H1 (cell line): ENCODE results near the gene C11orf65. TPM values are rescaled to one million over a fixed set of nuclear protein-coding genes. Genes with fewer than 3 reads are reported as not detected.

Experiments used
- CTCF ChIA-PET: fragments of 300-600 bp; sonication (Branson Sonifier 250); formaldehyde crosslinking; loops from one replicate; lab custom pipeline; 2021; ENCODE audit not compliant: partially characterized antibody; lab: Charles Lee
- POLR2A ChIA-PET: fragments of 300-600 bp; sonication (Branson Sonifier 250); formaldehyde crosslinking; loops from one replicate; lab custom pipeline; 2021; ENCODE audit warnings: inconsistent platforms; ENCODE audit not compliant: partially characterized antibody; lab: Charles Lee
- DNase-seq, 2 experiments: peaks; one replicate each; pipeline versions ENCODE4 v3.0.0 to v3.0.0-alpha.2; 2010 to 2022; ENCODE audit warnings: low spot score in 2 of 2, low read depth in 1 of 2, mixed read lengths in 1 of 2
- FAIRE-seq: peaks from 2 replicates; lab custom pipeline; 2011; peaks lifted over from hg19 to GRCh38; lab: Jason Lieb, UNC
- H2AFZ ChIP-seq: 2 replicates; pipeline ENCODE4 v1.8.1; 2012; ENCODE audit warnings: low read length, inconsistent platforms
- H2AK5ac ChIP-seq: 2 replicates; pipeline ENCODE4 v1.6.1; 2013; ENCODE audit warnings: low read depth, low read length
- H2BK120ac ChIP-seq: replicated peaks from 2 replicates; pipeline ENCODE3; 2013; ENCODE audit warnings: low read depth, low read length, inconsistent platforms
- H2BK12ac ChIP-seq: 2 replicates; pipeline ENCODE4 v1.6.1; 2013; ENCODE audit warnings: low read depth, low read length
- H2BK15ac ChIP-seq: 2 replicates; pipeline ENCODE4 v1.6.1; 2013; ENCODE audit warnings: low read length
- H2BK20ac ChIP-seq: 2 replicates; pipeline ENCODE4 v1.6.1; 2013; ENCODE audit warnings: low read length
- H2BK5ac ChIP-seq: 2 replicates; pipeline ENCODE4 v1.6.1; 2013; ENCODE audit warnings: low read depth, low read length
- H3K14ac ChIP-seq: 2 replicates; pipeline ENCODE4 v1.6.1; 2013; ENCODE audit warnings: inconsistent platforms; ENCODE audit not compliant: insufficient read length
- H3K18ac ChIP-seq: 2 replicates; pipeline ENCODE4 v1.6.1; 2013; ENCODE audit warnings: low read length; ENCODE audit errors: extremely low read depth
- H3K23ac ChIP-seq: 2 replicates; pipeline ENCODE4 v1.6.1; 2013; ENCODE audit warnings: inconsistent platforms; ENCODE audit not compliant: insufficient read length
- H3K23me2 ChIP-seq: 2 replicates; pipeline ENCODE4 v1.6.1; 2013; ENCODE audit warnings: low read depth, low read length
- H3K27ac ChIP-seq: 2 replicates; pipeline ENCODE4 v1.6.1; 2011; ENCODE audit warnings: low read depth, low read length, inconsistent platforms
- H3K27me3 ChIP-seq, 4 experiments: replicated peaks in 1 of 4; 1 replicate in 1 of 4; 2 replicates in 3 of 4; pipeline versions ENCODE4 v1.6.1 to v1.8.1; 2011 to 2013; ENCODE audit warnings: low read length in 3 of 4, mild to moderate bottlenecking in 3 of 4, inconsistent platforms in 2 of 4, mixed read lengths in 2 of 4, moderate library complexity in 1 of 4; ENCODE audit not compliant: control insufficient read depth in 3 of 4, insufficient read depth in 3 of 4; ENCODE audit errors: extremely low read depth in 1 of 4
- H3K36me3 ChIP-seq, 4 experiments: 2 replicates each; pipeline versions ENCODE4 v1.6.1 to v1.8.1; 2011 to 2013; ENCODE audit warnings: mild to moderate bottlenecking in 4 of 4, low read length in 3 of 4, moderate library complexity in 2 of 4, control low read depth in 1 of 4, inconsistent platforms in 1 of 4; ENCODE audit not compliant: insufficient read depth in 4 of 4, control insufficient read depth in 2 of 4
- H3K4ac ChIP-seq: replicated peaks from 2 replicates; pipeline ENCODE3; 2013; ENCODE audit warnings: low read length, low read depth, mixed read lengths, inconsistent platforms; ENCODE audit not compliant: insufficient read length
- H3K4me1 ChIP-seq, 4 experiments: replicated peaks in 1 of 4; 1 replicate in 1 of 4; 2 replicates in 3 of 4; pipeline versions ENCODE4 v1.6.1 to v1.8.1; 2011 to 2013; ENCODE audit warnings: low read length in 3 of 4, inconsistent platforms in 2 of 4, mixed read lengths in 1 of 4; ENCODE audit not compliant: insufficient read depth in 4 of 4, control insufficient read depth in 3 of 4
- H3K4me2 ChIP-seq, 2 experiments: 2 replicates each; pipeline versions ENCODE4 v1.6.1 to v1.8.1; 2011 to 2013; ENCODE audit warnings: low read depth in 2 of 2, low read length in 2 of 2, control low read depth in 1 of 2, inconsistent platforms in 1 of 2, mild to moderate bottlenecking in 1 of 2; ENCODE audit not compliant: insufficient read depth in 1 of 2
- H3K4me3 ChIP-seq, 4 experiments: fragments of 200-600, 300-600 bp in 1 of 4; sonication (generic), shearing (Covaris generic), sonication (Bioruptor Twin) in 1 of 4; 2 replicates each; pipeline versions ENCODE4 v1.5.1 to v1.8.1; 2011 to 2016; ENCODE audit warnings: low read length in 4 of 4, low read depth in 3 of 4, control low read depth in 2 of 4, inconsistent platforms in 2 of 4, mild to moderate bottlenecking in 2 of 4, mixed read lengths in 1 of 4, moderate library complexity in 1 of 4; ENCODE audit not compliant: insufficient read depth in 2 of 4; ENCODE audit errors: extremely low read depth in 1 of 4
- H3K56ac ChIP-seq: replicated peaks from 2 replicates; pipeline ENCODE3; 2013; ENCODE audit warnings: low read depth, mild to moderate bottlenecking, mixed read lengths, low read length, inconsistent platforms; ENCODE audit not compliant: insufficient read length
- H3K79me1 ChIP-seq: 2 replicates; pipeline ENCODE4 v1.6.1; 2013; ENCODE audit warnings: low read depth, low read length, control low read depth
- H3K79me2 ChIP-seq, 2 experiments: 2 replicates each; pipeline versions ENCODE4 v1.6.1 to v1.8.1; 2012 to 2013; ENCODE audit warnings: low read length in 2 of 2, mild to moderate bottlenecking in 2 of 2, inconsistent platforms in 1 of 2; ENCODE audit not compliant: insufficient read depth in 2 of 2, control insufficient read depth in 1 of 2
- H3K9ac ChIP-seq, 4 experiments: replicated peaks in 1 of 4; 1 replicate in 1 of 4; 2 replicates in 3 of 4; pipeline versions ENCODE4 v1.6.1 to v1.8.1; 2011 to 2013; ENCODE audit warnings: low read depth in 3 of 4, low read length in 3 of 4, control low read depth in 2 of 4, mild to moderate bottlenecking in 2 of 4, moderate library complexity in 2 of 4, inconsistent platforms in 1 of 4; ENCODE audit errors: extremely low read depth in 1 of 4
- H3K9me3 ChIP-seq, 2 experiments: 2 replicates each; pipeline versions ENCODE4 v1.6.1 to v1.8.1; 2012 to 2013; ENCODE audit warnings: mild to moderate bottlenecking in 2 of 2, moderate library complexity in 2 of 2, control low read depth in 1 of 2, inconsistent platforms in 1 of 2, low read depth in 1 of 2, low read length in 1 of 2, mixed read lengths in 1 of 2; ENCODE audit not compliant: insufficient read depth in 2 of 2
- H4K20me1 ChIP-seq, 2 experiments: replicated peaks in 1 of 2; 2 replicates each; pipeline versions ENCODE3 to v1.8.1; 2011 to 2013; ENCODE audit warnings: inconsistent platforms in 2 of 2, low read length in 2 of 2, mild to moderate bottlenecking in 1 of 2; ENCODE audit not compliant: insufficient read depth in 2 of 2, control insufficient read depth in 1 of 2
- H4K5ac ChIP-seq: 2 replicates; pipeline ENCODE4 v1.6.1; 2013; ENCODE audit warnings: low read length, low read depth, mixed read lengths, inconsistent platforms; ENCODE audit not compliant: insufficient read length
- H4K8ac ChIP-seq: 2 replicates; pipeline ENCODE4 v1.8.0; 2013; ENCODE audit warnings: mild to moderate bottlenecking, moderate library complexity, low read length, inconsistent platforms; ENCODE audit not compliant: insufficient read depth; ENCODE audit errors: extremely low read depth
- H4K91ac ChIP-seq: replicated peaks from 2 replicates; pipeline ENCODE3; 2013; ENCODE audit warnings: low read length, mixed read lengths, inconsistent platforms; ENCODE audit not compliant: insufficient read length
- BCL11A ChIP-seq, 2 experiments: IDR thresholded peaks; one replicate each; pipeline ENCODE4 v1.6.1; 2011; ENCODE audit warnings: low read depth in 2 of 2, low read length in 2 of 2, mild to moderate bottlenecking in 2 of 2
- BRCA1 ChIP-seq: IDR thresholded peaks from 2 replicates; pipeline ENCODE4 v1.6.1; 2012; ENCODE audit warnings: low read depth, low read length, improper control_type of control experiment
- KDM1A ChIP-seq: fragments of 200-600, 300-600 bp; sonication (generic); IDR thresholded peaks from 2 replicates; pipeline ENCODE4 v1.7.1; 2016; ENCODE audit warnings: mild to moderate bottlenecking, low read length, borderline replicate concordance
- MAFK ChIP-seq: IDR thresholded peaks from 2 replicates; pipeline ENCODE4 v1.6.1; 2012; ENCODE audit warnings: low read depth, mild to moderate bottlenecking, improper control_type of control experiment, low read length
- SIRT6 ChIP-seq: IDR thresholded peaks from one replicate; pipeline ENCODE4 v1.7.1; 2012; ENCODE audit warnings: low read length, inconsistent platforms
- SUZ12 ChIP-seq: fragments of 200-600 bp; sonication (generic); IDR thresholded peaks from 2 replicates; pipeline ENCODE4 v1.6.1; 2012; ENCODE audit warnings: mild to moderate bottlenecking, inconsistent platforms, low read length, moderate library complexity, mixed read lengths
- ZNF274 ChIP-seq: IDR thresholded peaks from 2 replicates; pipeline ENCODE4 v1.7.0; 2012; ENCODE audit warnings: low read length, borderline replicate concordance; ENCODE audit errors: extremely low read depth
- WGBS, 2 experiments: shearing (Covaris generic) in 1 of 2; methylation state at CpG; one replicate each; pipeline versions ENCODE4 v1.1.6 to v1.1.7; 2013 to 2015; ENCODE audit warnings: low lambda C conversion rate in 2 of 2, mixed read lengths in 2 of 2, inconsistent platforms in 1 of 2, low coverage in 1 of 2, missing lambda C conversion rate in 1 of 2; ENCODE audit not compliant: insufficient replicate concordance in 2 of 2, insufficient coverage in 1 of 2, insufficient read length in 1 of 2; ENCODE audit errors: extremely low coverage in 1 of 2, missing lambda C conversion rate in 1 of 2; 5-methylcytosine and 5-hydroxymethylcytosine counted together
- polyA plus RNA-seq, 7 experiments: library from polyadenylated mRNA; depleted of rRNA in 3 of 7; stranded (reverse) in 5 of 7; unstranded in 2 of 7; fragments of >200 nt in 5 of 7; fragments of 200-250 nt in 2 of 7; gene quantifications; 1 replicate in 5 of 7; 2 replicates in 1 of 7; 4 replicates in 1 of 7; pipeline versions ENCODE4 v1.2.1 to v1.2.3, GENCODE V29; 2011 to 2013; ENCODE audit warnings: missing spikeins in 2 of 7, mixed read lengths in 2 of 7
- total RNA-seq: library from RNA; stranded (reverse); fragmentation: NEBNext Ultra II Directional; extraction: Animal tissue kit (Norgen Biotek cat#: 25700); gene quantifications from 2 replicates; pipeline ENCODE4 v1.2.1, GENCODE V29; 2021

The C11orf65 gene
- total and polyA plus RNA-seq, 2 of the 8 experiments (the other 6 are each of a cell fraction or from before 2014, with no cell fraction given), result 0.14 to 0.22 TPM

DNA sequence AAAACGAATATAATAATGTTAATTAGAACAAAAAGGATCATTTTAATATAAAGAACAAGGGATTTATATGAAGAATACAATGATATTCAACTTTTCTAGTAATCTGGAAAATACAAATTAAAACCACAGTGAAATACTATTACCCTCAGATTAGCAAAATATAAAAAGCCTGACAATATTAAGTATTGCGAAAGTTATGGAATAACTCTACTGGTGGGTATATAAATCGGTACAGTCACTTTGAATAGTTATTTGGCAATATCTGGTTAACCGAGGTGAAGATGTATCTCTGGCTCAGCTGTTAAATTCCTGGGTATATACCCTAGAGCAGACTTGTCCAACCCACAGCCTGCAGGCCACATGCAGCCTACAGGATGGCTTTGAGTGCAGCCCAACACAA, 125.7 kb downstream of the C11orf65 start:
- Histone ChIP-seq H3K4me2 (no peak overlapping the region), H4K8ac (no peak overlapping the region), H4K91ac (no peak overlapping the region), H4K5ac (no peak overlapping the region), H3K4ac (no peak overlapping the region), H3K79me1 (no peaks in the 10 kb centered on the region), H3K14ac (no peak overlapping the region), H3K23ac (no peak overlapping the region), H2BK15ac (no peak overlapping the region), H2AK5ac (no peak overlapping the region), H4K20me1 (no peaks in the 10 kb centered on the region), H3K18ac (no peak overlapping the region), H3K9ac (no peak overlapping the region), H2BK12ac (no peak overlapping the region), H3K23me2 (no peaks in the 10 kb centered on the region; the same call in 1 of the 2 replicates), H3K27ac (no peak overlapping the region), H3K79me2 (no peaks in the 10 kb centered on the region), H3K4me3 (no peak overlapping the region), H2BK120ac (no peak overlapping the region), H3K36me3 (peaks cover 0 to 9% (median 1%) of the 10 kb centered on the region in 4 experiments; a peak in 1 of 8 replicates), H2BK5ac (no peak overlapping the region), H2AFZ (no peak overlapping the region), H3K56ac (no peak overlapping the region), H2BK20ac (no peak overlapping the region), H3K27me3 (no peaks in the 10 kb centered on the region), H3K4me1 (peaks cover 0 to 6% (median 0%) of the 10 kb centered on the region in 4 experiments; a peak in 1 of 7 replicates), H3K9me3 (no peaks in the 10 kb centered on the region)
- FAIRE-seq (no peak), DNase-seq (no peak)
- POLR2A ChIA-PET, result interaction anchor here (0.5 to 0.8 kb wide), 2 partner anchors 11 to 20 kb away, joined by 3 read pairs; no protein-coding TSS in a partner anchor
- no peak for TF ChIP-seq ZNF274
- TF ChIP-seq MAFK, result no peak
- no peak for TF ChIP-seq SUZ12
- no peak for TF ChIP-seq KDM1A
- TF ChIP-seq SIRT6, result no peak
- TF ChIP-seq BCL11A (IDR thresholded peaks at IDR 0.05; ENCODE audit: low read depth in 2 of 2, low read length in 2 of 2), result no peak
- TF ChIP-seq BRCA1, result no peak
- 86% methylated on average over 4 of the region's 4 CpGs; no CpG with 5 or more reads in 1 of the 2 experiments for WGBS, 2 experiments
- CTCF ChIA-PET, result interaction anchor here (0.7 to 2.1 kb wide), 4 partner anchors 25 to 309 kb away, joined by 3 to 7 read pairs (median 4); no protein-coding TSS in a partner anchor
